ENCODE results near the gene POLR2J.
"Not testable (repeated sequence)": the region's sequence is repeated elsewhere in the genome, so short reads cannot be mapped to it uniquely, and the experiment has no call there.

GRCh38 chr7:102510575-102510974 is 31.9 kb upstream of the POLR2J start:
- TF ChIP-seq POLR2A (IDR thresholded peaks at IDR 0.05); CTCF (IDR thresholded peaks at IDR 0.05); POLR2AphosphoS5 (IDR thresholded peaks at IDR 0.05; ENCODE audit: insufficient read depth in 1 of 2, low read depth in 1 of 2): not testable (repeated sequence)

Data from vagina (tissue), 2 donors.